HepG2 (cell line): ENCODE data around the gene SLA2. TPM values are rescaled to one million over a fixed set of nuclear protein-coding genes. Genes with fewer than 3 reads are reported as not detected.

Experiments used
- ATAC-seq: fragments of 200-7000 bp; cut with Tn5 transposase; 3 replicates; pipeline ENCODE4 v1.9.1; 2020; ENCODE audit warnings: mild to moderate bottlenecking, moderate library complexity
- BruUV-seq: library from RNA; stranded (reverse); fragments of 400-500 nt; replicated peaks from 2 replicates; lab custom pipeline; 2021; lab: Mats Ljungman, UMichigan
- CTCF ChIA-PET: fragments of 300-600 bp; formaldehyde crosslinking; extraction: SDS; loops from one replicate; lab custom pipeline; 2021; ENCODE audit warnings: low total read pairs, inconsistent platforms, low intra/inter-chr PET ratio; lab: Yijun Ruan, JAX
- POLR2A ChIA-PET: fragments of 350-600 bp; sonication (Branson Sonifier 250); formaldehyde crosslinking; loops from one replicate; lab custom pipeline; 2020; ENCODE audit warnings: antibody characterized with exemption, inconsistent platforms; lab: Yijun Ruan, JAX
- DNase-seq: peaks from one replicate; pipeline ENCODE4 v3.0.0-alpha.2; 2015; ENCODE audit warnings: low spot score
- FAIRE-seq: peaks from 3 replicates; lab custom pipeline; 2011; peaks lifted over from hg19 to GRCh38; lab: Jason Lieb, UNC
- H2AFZ ChIP-seq: one replicate; pipeline ENCODE4 v1.6.1; 2011; ENCODE audit warnings: low read length, inconsistent platforms
- H3K27ac ChIP-seq: fragments of 300-600 bp; 3 replicates; pipeline ENCODE4 v1.8.0; 2011; ENCODE audit warnings: mixed run types, mild to moderate bottlenecking, mixed read lengths, low read length, inconsistent platforms; ENCODE audit not compliant: insufficient read depth; ENCODE audit errors: extremely low read length
- H3K27me3 ChIP-seq, 2 experiments: fragments of 200-600 bp in 1 of 2; 2 replicates in 1 of 2; 3 replicates in 1 of 2; pipeline versions ENCODE4 v1.6.0 to v1.8.0; 2011; ENCODE audit warnings: low read length in 2 of 2, mild to moderate bottlenecking in 2 of 2, moderate library complexity in 2 of 2, inconsistent platforms in 1 of 2; ENCODE audit not compliant: insufficient read depth in 2 of 2, control insufficient read depth in 1 of 2
- H3K36me3 ChIP-seq, 2 experiments: fragments of 200-600 bp in 1 of 2; replicated peaks in 1 of 2; 2 replicates in 1 of 2; 3 replicates in 1 of 2; pipeline versions ENCODE4 v1.5.1 to v1.8.0; 2011; ENCODE audit warnings: low read length in 2 of 2, inconsistent platforms in 1 of 2; ENCODE audit not compliant: insufficient read depth in 2 of 2, control insufficient read depth in 1 of 2
- H3K4me1 ChIP-seq: 2 replicates; pipeline ENCODE4 v1.5.1; 2012; ENCODE audit warnings: low read length, inconsistent platforms; ENCODE audit not compliant: insufficient read depth
- H3K4me2 ChIP-seq: 2 replicates; pipeline ENCODE4 v1.6.0; 2011; ENCODE audit warnings: low read depth, low read length, inconsistent platforms
- H3K4me3 ChIP-seq, 3 experiments: fragments of 200-600 bp in 1 of 3; sonication (generic), shearing (Covaris generic) in 1 of 3; replicated peaks in 1 of 3; 2 replicates each; pipeline ENCODE4 v1.5.1; 2011 to 2016; ENCODE audit warnings: low read length in 3 of 3, inconsistent platforms in 2 of 3, low read depth in 2 of 3, mild to moderate bottlenecking in 2 of 3, control low read depth in 1 of 3, mixed read lengths in 1 of 3; ENCODE audit not compliant: insufficient read depth in 1 of 3
- H3K79me2 ChIP-seq: one replicate; pipeline ENCODE4 v1.6.1; 2011; ENCODE audit warnings: low read length, inconsistent platforms; ENCODE audit not compliant: insufficient read depth
- H3K9ac ChIP-seq: 2 replicates; pipeline ENCODE4 v1.6.0; 2011; ENCODE audit warnings: mild to moderate bottlenecking, low read depth, low read length, inconsistent platforms; ENCODE audit not compliant: insufficient read depth
- H3K9me3 ChIP-seq: 2 replicates; pipeline ENCODE4 v1.5.1; 2012; ENCODE audit warnings: mild to moderate bottlenecking, low read length
- H4K20me1 ChIP-seq: 2 replicates; pipeline ENCODE4 v1.6.0; 2011; ENCODE audit warnings: inconsistent platforms, mild to moderate bottlenecking, low read length, moderate library complexity; ENCODE audit not compliant: insufficient read depth
- CEBPB ChIP-seq: IDR thresholded peaks from 2 replicates; pipeline ENCODE4 v1.6.1; 2011; ENCODE audit warnings: low read depth, low read length, improper control_type of control experiment, borderline replicate concordance
- CEBPG ChIP-seq: IDR thresholded peaks from 2 replicates; pipeline ENCODE4 v1.6.1; 2016
- DRAP1 ChIP-seq: IDR thresholded peaks from 2 replicates; pipeline ENCODE4 v1.6.1; 2016; ENCODE audit warnings: missing genetic modification reagents, missing compliant biosample characterization
- FIP1L1 ChIP-seq: fragments of 200-400 bp; formaldehyde crosslinking; IDR thresholded peaks from 2 replicates; pipeline ENCODE4 v1.6.1; 2018; ENCODE audit warnings: low read depth, mild to moderate bottlenecking, low read length, moderate library complexity, borderline replicate concordance; ENCODE audit not compliant: insufficient read depth
- FOXA1 ChIP-seq, 2 experiments: fragments of 450-650 bp in 1 of 2; sonication (generic) in 1 of 2; formaldehyde crosslinking in 1 of 2; IDR thresholded peaks; 2 replicates each; pipeline versions ENCODE4 v1.4.0 to v1.6.1; 2016 to 2020; ENCODE audit warnings: missing genetic modification reagents in 1 of 2
- FOXA3 ChIP-seq: IDR thresholded peaks from 2 replicates; pipeline ENCODE4 v1.6.1; 2016; ENCODE audit warnings: missing genetic modification reagents, missing compliant biosample characterization
- FOXK1 ChIP-seq: sonication (generic); formaldehyde crosslinking; IDR thresholded peaks from 2 replicates; pipeline ENCODE4 v1.4.0; 2020; ENCODE audit warnings: low read depth, missing genetic modification reagents, borderline replicate concordance
- GATAD2A ChIP-seq: IDR thresholded peaks from 2 replicates; pipeline ENCODE4 v1.6.1; 2016
- IRF2 ChIP-seq: IDR thresholded peaks from 2 replicates; pipeline ENCODE4 v1.6.1; 2018; ENCODE audit warnings: missing genetic modification reagents, missing compliant biosample characterization
- KDM6A ChIP-seq: IDR thresholded peaks from 2 replicates; pipeline ENCODE4 v1.6.1; 2016; ENCODE audit warnings: low read depth
- MXD4 ChIP-seq: IDR thresholded peaks from 2 replicates; pipeline ENCODE4 v1.6.1; 2016; ENCODE audit warnings: mild to moderate bottlenecking, missing biosample characterization, missing genetic modification reagents
- NR2F6 ChIP-seq, 2 experiments: IDR thresholded peaks; 2 replicates each; pipeline ENCODE4 v1.6.1; 2016; ENCODE audit warnings: antibody characterized with exemption in 1 of 2, mild to moderate bottlenecking in 1 of 2
- SAP130 ChIP-seq: IDR thresholded peaks from 2 replicates; pipeline ENCODE4 v1.6.1; 2016; ENCODE audit warnings: low read depth
- SOX13 ChIP-seq, 3 experiments: fragments of 450-650 bp in 1 of 3; sonication (generic) in 1 of 3; formaldehyde crosslinking in 1 of 3; IDR thresholded peaks in 2 of 3; conservative IDR thresholded peaks in 1 of 3; 2 replicates each; pipeline versions ENCODE4 v1.5.0 to v1.6.1; 2016 to 2020; ENCODE audit warnings: antibody characterized with exemption in 1 of 3, mild to moderate bottlenecking in 1 of 3, missing compliant biosample characterization in 1 of 3, missing genetic modification reagents in 1 of 3, moderate library complexity in 1 of 3
- SOX6 ChIP-seq, 2 experiments: fragments of 450-650 bp in 1 of 2; sonication (generic) in 1 of 2; formaldehyde crosslinking in 1 of 2; IDR thresholded peaks; 2 replicates each; pipeline versions ENCODE4 v1.4.0 to v1.6.1; 2017 to 2020; ENCODE audit warnings: antibody characterized with exemption in 1 of 2, mild to moderate bottlenecking in 1 of 2, missing genetic modification reagents in 1 of 2
- TARDBP ChIP-seq: sonication (generic); formaldehyde crosslinking; IDR thresholded peaks from 2 replicates; pipeline ENCODE4 v1.8.0; 2022; ENCODE audit warnings: mild to moderate bottlenecking, missing genetic modification reagents
- ZBTB21 ChIP-seq: sonication (generic); formaldehyde crosslinking; IDR thresholded peaks from 2 replicates; pipeline ENCODE4 v1.4.0; 2020; ENCODE audit warnings: missing genetic modification reagents
- ZNF773 ChIP-seq: sonication (generic); formaldehyde crosslinking; IDR thresholded peaks from 2 replicates; pipeline ENCODE4 v1.4.0; 2020; ENCODE audit warnings: missing genetic modification reagents, borderline replicate concordance
- ZNF839 ChIP-seq: sonication (generic); formaldehyde crosslinking; IDR thresholded peaks from 2 replicates; pipeline ENCODE4 v1.4.0; 2020; ENCODE audit warnings: missing genetic modification reagents, mild to moderate bottlenecking, borderline replicate concordance
- WGBS: methylation state at CpG from one replicate; pipeline ENCODE4 v1.1.6; 2017; ENCODE audit warnings: low lambda C conversion rate; 5-methylcytosine and 5-hydroxymethylcytosine counted together
- in situ Hi-C: cut with HindIII; loops from 2 replicates; pipeline ENCODE4 v1.10.0; 2017; ENCODE audit warnings: low pct_unique_long_range_greater_than_20kb; ENCODE audit not compliant: extremely low pct_ligation_motif_present
- intact Hi-C: fragments of 100-400 bp; cut with micrococcal nuclease; formaldehyde crosslinking; loops from one replicate; pipeline ENCODE4 v1.10.0; 2022; ENCODE audit not compliant: unreplicated experiment
- polyA plus RNA-seq, 8 experiments: library from polyadenylated mRNA; depleted of rRNA in 3 of 8; stranded (reverse) in 7 of 8; unstranded in 1 of 8; fragments of >200 nt; fragmentation: Illumina TruSeq in 4 of 8; extraction: Trizol in 4 of 8; gene quantifications; 2 replicates each; pipeline versions ENCODE4 v1.2.1 to v1.2.3, GENCODE V29; 2011 to 2016; ENCODE audit warnings: low read depth in 4 of 8, missing spikeins in 1 of 8, mixed read lengths in 1 of 8; ENCODE audit not compliant: insufficient read depth in 1 of 8
- total RNA-seq, 5 experiments: library from RNA; depleted of rRNA; stranded (reverse); fragments of >200 nt; fragmentation: Illumina TruSeq; extraction: Trizol; gene quantifications; 2 replicates each; pipeline ENCODE4 v1.2.3, GENCODE V29; 2016; ENCODE audit warnings: low read depth in 1 of 5
- TF ChIP-seq, protein P1 (sequence below): IDR thresholded peaks from 2 replicates; pipeline ENCODE4 v1.6.1; 2016
- TF ChIP-seq, protein P2 (sequence below): fragments of 450-650 bp; IDR thresholded peaks from 2 replicates; pipeline ENCODE4 v1.6.1; 2016

Gene SLA2
- total and polyA plus RNA-seq, 2 of the 13 experiments (the other 11 are each of a cell fraction or from before 2014, with no cell fraction given) = 1.6 to 3.6 TPM

DNA sequence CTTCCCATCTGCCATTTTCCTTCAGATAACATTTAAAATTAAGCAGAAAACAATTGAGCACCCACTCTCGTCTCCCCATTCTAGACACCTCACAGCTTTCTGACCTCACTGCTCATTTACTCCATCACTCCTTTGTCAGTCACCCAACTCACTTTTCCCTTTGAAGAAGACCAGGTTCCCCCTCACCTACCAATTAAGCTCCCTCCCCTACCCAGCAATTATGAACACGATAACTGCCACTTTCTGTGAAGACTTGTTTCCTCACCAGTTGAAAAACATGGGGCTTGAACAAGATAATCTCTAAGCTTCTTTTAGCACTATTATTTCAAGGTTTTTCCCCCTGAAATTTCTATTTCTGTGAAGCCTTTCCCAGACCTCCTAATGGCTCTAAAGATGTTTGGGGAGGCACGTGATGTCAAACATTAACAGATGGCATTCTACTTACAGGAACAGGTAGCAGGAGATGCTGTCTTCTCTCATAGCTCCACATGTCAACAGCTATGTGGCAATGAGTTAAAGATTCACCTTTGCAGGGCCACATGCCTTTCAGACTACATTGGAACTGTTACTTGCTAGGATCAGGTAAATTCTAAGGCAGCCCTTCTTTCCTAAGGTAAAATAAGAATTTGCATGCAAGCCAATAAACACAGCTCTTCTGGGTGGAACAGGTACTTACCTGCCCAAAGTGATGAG, 24.8 kb upstream of the SLA2 start:
- no TSS peak for BruUV-seq
- no peak for TF ChIP-seq ZNF839 (CRISPR knock-in tag)
- peak; percentile 84 for TF ChIP-seq CEBPB
- TF ChIP-seq SAP130 (CRISPR knock-in tag) = peak; percentile 66
- no peak for TF ChIP-seq FOXA1 (IDR thresholded peaks at IDR 0.05)
- peak; percentile 73 for TF ChIP-seq FOXA1 (CRISPR knock-in tag; IDR thresholded peaks at IDR 0.05)
- peak; percentile 66; the same call in 1 of the 2 replicates for TF ChIP-seq FOXA3
- TF ChIP-seq ZBTB21 (CRISPR knock-in tag) = peak; percentile 18; the same call in 1 of the 2 replicates
- TF ChIP-seq IRF2 (CRISPR knock-in tag) = 0 out of 2 replicates have a peak, but pooled peaks have one; percentile 23
- TF ChIP-seq, protein P1, sequence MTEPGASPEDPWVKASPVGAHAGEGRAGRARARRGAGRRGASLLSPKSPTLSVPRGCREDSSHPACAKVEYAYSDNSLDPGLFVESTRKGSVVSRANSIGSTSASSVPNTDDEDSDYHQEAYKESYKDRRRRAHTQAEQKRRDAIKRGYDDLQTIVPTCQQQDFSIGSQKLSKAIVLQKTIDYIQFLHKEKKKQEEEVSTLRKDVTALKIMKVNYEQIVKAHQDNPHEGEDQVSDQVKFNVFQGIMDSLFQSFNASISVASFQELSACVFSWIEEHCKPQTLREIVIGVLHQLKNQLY (CRISPR knock-in tag) = peak; percentile 20; the same call in 1 of the 2 replicates
- peak; percentile 86 for TF ChIP-seq CEBPG (CRISPR knock-in tag)
- peak; percentile 13; the same call in 1 of the 2 replicates for TF ChIP-seq KDM6A (CRISPR knock-in tag)
- TF ChIP-seq SOX13 (IDR thresholded peaks at IDR 0.05) = no peak
- peak in 1 of 2 experiments; percentile 41; a peak in 1 of 4 replicates for TF ChIP-seq SOX13 (CRISPR knock-in tag; conservative IDR thresholded peaks at IDR 0.05 in 1 of 2, IDR thresholded peaks at IDR 0.05 in 1 of 2)
- TF ChIP-seq ZNF773 (CRISPR knock-in tag) = no peak
- TF ChIP-seq MXD4 (CRISPR knock-in tag) = peak; percentile 61; the same call in 1 of the 2 replicates
- TF ChIP-seq DRAP1 (CRISPR knock-in tag) = 0 out of 2 replicates have a peak, but pooled peaks have one; percentile 14
- no peak for TF ChIP-seq SOX6 (IDR thresholded peaks at IDR 0.05)
- peak; percentile 47 for TF ChIP-seq SOX6 (CRISPR knock-in tag; IDR thresholded peaks at IDR 0.05)
- peak; percentile 65; the same call in 1 of the 2 replicates for TF ChIP-seq FOXK1 (CRISPR knock-in tag)
- peak; percentile 41; the same call in 1 of the 2 replicates for TF ChIP-seq GATAD2A (CRISPR knock-in tag)
- TF ChIP-seq NR2F6 (IDR thresholded peaks at IDR 0.05) = no peak
- TF ChIP-seq NR2F6 (CRISPR knock-in tag; IDR thresholded peaks at IDR 0.05) = 0 out of 2 replicates have a peak, but pooled peaks have one; percentile 12
- TF ChIP-seq, protein P2, sequence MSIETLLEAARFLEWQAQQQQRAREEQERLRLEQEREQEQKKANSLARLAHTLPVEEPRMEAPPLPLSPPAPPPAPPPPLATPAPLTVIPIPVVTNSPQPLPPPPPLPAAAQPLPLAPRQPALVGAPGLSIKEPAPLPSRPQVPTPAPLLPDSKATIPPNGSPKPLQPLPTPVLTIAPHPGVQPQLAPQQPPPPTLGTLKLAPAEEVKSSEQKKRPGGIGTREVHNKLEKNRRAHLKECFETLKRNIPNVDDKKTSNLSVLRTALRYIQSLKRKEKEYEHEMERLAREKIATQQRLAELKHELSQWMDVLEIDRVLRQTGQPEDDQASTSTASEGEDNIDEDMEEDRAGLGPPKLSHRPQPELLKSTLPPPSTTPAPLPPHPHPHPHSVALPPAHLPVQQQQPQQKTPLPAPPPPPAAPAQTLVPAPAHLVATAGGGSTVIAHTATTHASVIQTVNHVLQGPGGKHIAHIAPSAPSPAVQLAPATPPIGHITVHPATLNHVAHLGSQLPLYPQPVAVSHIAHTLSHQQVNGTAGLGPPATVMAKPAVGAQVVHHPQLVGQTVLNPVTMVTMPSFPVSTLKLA = peak; percentile 31; the same call in 1 of the 2 replicates
- 0 out of 2 replicates have a peak, but pooled peaks have one; percentile 32 for TF ChIP-seq TARDBP (CRISPR knock-in tag)
- no peak for TF ChIP-seq FIP1L1

More for the DNA sequence above, 24.8 kb upstream of the SLA2 start:
- no peak overlapping the region for H3K9ac ChIP-seq
- POLR2A ChIA-PET = interaction anchor here (0.8 to 1.5 kb wide), 4 partner anchors 10 to 65 kb away, joined by 3 to 6 read pairs (median 4); partner anchors contain the start of gene RAB5IF
- peaks cover 15% of the 10 kb centered on the region for H3K4me1 ChIP-seq
- H3K36me3 ChIP-seq = peaks cover 0 to 12% of the 10 kb centered on the region in 2 experiments; a peak in 2 of 5 replicates
- intact Hi-C loops = no loop called here
- H3K4me3 ChIP-seq = no peak overlapping the region
- H3K79me2 ChIP-seq = no peaks in the 10 kb centered on the region
- no peaks in the 10 kb centered on the region for H3K27me3 ChIP-seq
- CTCF ChIA-PET = no interaction called here
- H3K9me3 ChIP-seq = no peaks in the 10 kb centered on the region
- in situ Hi-C loops = no loop called here
- no peak overlapping the region for H3K27ac ChIP-seq
- 69% methylated on average over 3 of the region's 3 CpGs for WGBS
- ATAC-seq (peak; percentile 87), DNase-seq (peak; percentile 45), FAIRE-seq (peak; percentile 82)
- H2AFZ ChIP-seq = no peak overlapping the region
- H4K20me1 ChIP-seq = no peaks in the 10 kb centered on the region
- no peak overlapping the region for H3K4me2 ChIP-seq
